CD14-positive monocyte (primary cell): ENCODE measurements around the gene BNC1. TPM values are rescaled to one million over a fixed set of nuclear protein-coding genes. Genes with fewer than 3 reads are reported as not detected.

ENCODE experiments used
- DNase-seq, 3 donors: peaks; one replicate each; pipeline ENCODE4 v3.0.0-alpha.2; 2011 to 2022
- H2AFZ ChIP-seq: 2 replicates; pipeline ENCODE4 v1.6.0; 2012; ENCODE audit warnings: mild to moderate bottlenecking, low read depth, low read length, inconsistent platforms; ENCODE audit not compliant: insufficient read depth, poor library complexity, severe bottlenecking
- H3K27ac ChIP-seq, 2 donors: 1 replicate in 1 of 2; 2 replicates in 1 of 2; pipeline ENCODE4 v1.5.1; 2012 to 2013; ENCODE audit warnings: low read length in 2 of 2, control low read depth in 1 of 2, inconsistent platforms in 1 of 2, low read depth in 1 of 2, mild to moderate bottlenecking in 1 of 2
- H3K27me3 ChIP-seq, 2 donors: one replicate each; pipeline versions ENCODE4 v1.6.0 to v1.6.1; 2011 to 2013; ENCODE audit warnings: low read length in 2 of 2; ENCODE audit not compliant: control insufficient read depth in 2 of 2, insufficient read depth in 2 of 2
- H3K36me3 ChIP-seq, 2 donors: replicated peaks in 1 of 2; 1 replicate in 1 of 2; 2 replicates in 1 of 2; pipeline versions ENCODE4 v1.5.1 to v1.6.1; 2012 to 2013; ENCODE audit warnings: low read length in 2 of 2, control low read depth in 1 of 2, inconsistent platforms in 1 of 2, mild to moderate bottlenecking in 1 of 2; ENCODE audit not compliant: insufficient read depth in 2 of 2, control insufficient read depth in 1 of 2
- H3K4me1 ChIP-seq, 2 donors: 1 replicate in 1 of 2; 2 replicates in 1 of 2; pipeline versions ENCODE4 v1.5.1 to v1.6.1; 2012 to 2013; ENCODE audit warnings: low read length in 2 of 2, control low read depth in 1 of 2, inconsistent platforms in 1 of 2, mild to moderate bottlenecking in 1 of 2, moderate library complexity in 1 of 2; ENCODE audit not compliant: insufficient read depth in 2 of 2, control insufficient read depth in 1 of 2
- H3K4me2 ChIP-seq: replicated peaks from 2 replicates; pipeline ENCODE3; 2012; ENCODE audit warnings: low read length, moderate library complexity, mild to moderate bottlenecking; ENCODE audit not compliant: poor library complexity, severe bottlenecking; ENCODE audit errors: extremely low read depth
- H3K4me3 ChIP-seq, 3 experiments: fragments of 200-600 bp in 1 of 3; sonication (generic) in 1 of 3; replicated peaks in 1 of 3; 1 replicate in 2 of 3; 2 replicates in 1 of 3; pipeline ENCODE4 v1.5.1; 2011 to 2013; ENCODE audit warnings: low read length in 3 of 3, mild to moderate bottlenecking in 3 of 3, control low read depth in 2 of 3, low read depth in 2 of 3, inconsistent platforms in 1 of 3, moderate library complexity in 1 of 3
- H3K79me2 ChIP-seq: 2 replicates; pipeline ENCODE4 v1.6.0; 2012; ENCODE audit warnings: mild to moderate bottlenecking, control low read depth, inconsistent platforms, low read length, moderate library complexity; ENCODE audit not compliant: insufficient read depth
- H3K9ac ChIP-seq: 2 replicates; pipeline ENCODE4 v1.6.0; 2017; ENCODE audit warnings: low read length, mild to moderate bottlenecking; ENCODE audit not compliant: insufficient read depth, poor library complexity, severe bottlenecking
- H3K9me3 ChIP-seq, 2 donors: replicated peaks in 1 of 2; 1 replicate in 1 of 2; 2 replicates in 1 of 2; pipeline versions ENCODE4 v1.5.1 to v1.6.1; 2012 to 2013; ENCODE audit warnings: low read length in 2 of 2, control low read depth in 1 of 2; ENCODE audit not compliant: control insufficient read depth in 1 of 2, insufficient read depth in 1 of 2
- H4K20me1 ChIP-seq: 2 replicates; pipeline ENCODE4 v1.6.0; 2012; ENCODE audit warnings: mild to moderate bottlenecking, low read length, control low read depth, moderate library complexity; ENCODE audit not compliant: insufficient read depth
- H3K27ac Mint-ChIP-seq, 7 donors: one replicate each; pipeline ENCODE4 v1.8.0; 2020; ENCODE audit warnings: mild to moderate bottlenecking in 7 of 7, mixed read lengths in 7 of 7, moderate library complexity in 6 of 7, inconsistent platforms in 2 of 7
- H3K27me3 Mint-ChIP-seq, 3 donors: one replicate each; pipeline ENCODE4 v1.8.0; 2021 to 2022; ENCODE audit warnings: low read depth in 3 of 3, mild to moderate bottlenecking in 3 of 3, mixed read lengths in 3 of 3, moderate library complexity in 3 of 3, inconsistent platforms in 1 of 3
- H3K36me3 Mint-ChIP-seq, 2 donors: one replicate each; pipeline ENCODE4 v1.8.0; 2020; ENCODE audit warnings: mixed read lengths in 2 of 2, inconsistent platforms in 1 of 2, mild to moderate bottlenecking in 1 of 2
- H3K4me1 Mint-ChIP-seq: one replicate; pipeline ENCODE4 v1.8.0; 2020; ENCODE audit warnings: mild to moderate bottlenecking, mixed read lengths
- H3K4me3 Mint-ChIP-seq, 2 donors: one replicate each; pipeline ENCODE4 v1.8.0; 2020; ENCODE audit warnings: mild to moderate bottlenecking in 2 of 2, mixed read lengths in 2 of 2, moderate library complexity in 1 of 2
- H3K9me3 Mint-ChIP-seq, 7 donors: one replicate each; pipeline ENCODE4 v1.8.0; 2020 to 2022; ENCODE audit warnings: mixed read lengths in 7 of 7, mild to moderate bottlenecking in 6 of 7, moderate library complexity in 6 of 7, inconsistent platforms in 2 of 7
- CTCF ChIP-seq: fragments of 200-600 bp; IDR thresholded peaks from one replicate; pipeline ENCODE4 v1.8.0; 2022; ENCODE audit warnings: antibody characterized with exemption, mild to moderate bottlenecking
- WGBS: methylation state at CpG from one replicate; pipeline ENCODE4 v1.1.5; 2013; ENCODE audit warnings: missing lambda C conversion rate; ENCODE audit not compliant: insufficient coverage; 5-methylcytosine and 5-hydroxymethylcytosine counted together
- intact Hi-C, 2 donors: fragments of 100-400 bp; cut with micrococcal nuclease; formaldehyde crosslinking; loops; one replicate each; pipeline versions ENCODE4 v1.15.0 to v1.15.1; 2023
- polyA plus RNA-seq, 3 donors: library from polyadenylated mRNA; depleted of rRNA in 1 of 3; unstranded in 2 of 3; stranded (reverse) in 1 of 3; fragments of 300-500 nt in 2 of 3; fragments of >200 nt in 1 of 3; fragmentation: Illumina TruSeq in 2 of 3; gene quantifications; 1 replicate in 2 of 3; 2 replicates in 1 of 3; pipeline ENCODE4 v1.2.3, GENCODE V29; 2012 to 2021

BNC1 gene
- polyA plus RNA-seq, 3 donors: not detected

- Mint-ChIP-seq H3K27ac (no peak overlapping the region), H3K4me3 (peak overlapping the region in 1 of 2 donors; percentile 27), H3K36me3 (no peaks in the 10 kb centered on the region), H3K4me1 (no peaks in the 10 kb centered on the region), H3K27me3 (peaks cover 42 to 53% (median 51%) of the 10 kb centered on the region in 3 donors), H3K9me3 (peaks cover 0 to 7% (median 1%) of the 10 kb centered on the region in 7 donors)
- Histone ChIP-seq H3K9me3 (no peaks in the 10 kb centered on the region), H3K9ac (no peak overlapping the region), H4K20me1 (no peaks in the 10 kb centered on the region), H3K4me2 (no peak overlapping the region), H3K27ac (no peak overlapping the region), H3K36me3 (no peaks in the 10 kb centered on the region), H3K4me1 (no peaks in the 10 kb centered on the region), H3K27me3 (peaks cover 26 to 44% of the 10 kb centered on the region in 2 donors), H2AFZ (no peak overlapping the region), H3K4me3 (no peak overlapping the region), H3K79me2 (no peaks in the 10 kb centered on the region)
- intact Hi-C loops: no loop called here
- WGBS: no CpG with 5 or more reads among the region's 1 CpG
- TF ChIP-seq CTCF: no peak
- DNase-seq: no peak
Observed at GRCh38 chr15:83289160-83289559, 4.7 kb upstream of the BNC1 start.

GRCh38 chr15:83288381-83288801 is 3.9 kb upstream of the BNC1 start:
- no peaks in the 10 kb centered on the region for H3K79me2 ChIP-seq
- no peak overlapping the region for H3K27ac ChIP-seq
- Mint-ChIP-seq H3K9me3 (peaks cover 0 to 12% (median 3%) of the 10 kb centered on the region in 7 donors), H3K27ac (peak overlapping the region in 2 of 7 donors; percentile 31 to 63), H3K36me3 (peaks cover 3% of the 10 kb centered on the region in 2 donors), H3K4me1 (peaks cover 5% of the 10 kb centered on the region), H3K4me3 (peak overlapping the region in 1 of 2 donors; percentile 27), H3K27me3 (peaks cover 48 to 60% (median 57%) of the 10 kb centered on the region in 3 donors)
- no peak overlapping the region for H3K4me2 ChIP-seq
- WGBS: 96% methylated on average over 6 of the region's 7 CpGs
- peaks cover 0 to 3% of the 10 kb centered on the region in 2 donors for H3K4me1 ChIP-seq
- intact Hi-C loops: no loop called here
- H3K27me3 ChIP-seq: peaks cover 31 to 51% of the 10 kb centered on the region in 2 donors
- peaks cover 0 to under 1% of the 10 kb centered on the region in 2 donors for H3K9me3 ChIP-seq
- no peaks in the 10 kb centered on the region for H3K36me3 ChIP-seq
- no peaks in the 10 kb centered on the region for H4K20me1 ChIP-seq
- no peak overlapping the region for H2AFZ ChIP-seq
- no peak overlapping the region for H3K4me3 ChIP-seq
- H3K9ac ChIP-seq: no peak overlapping the region
- no peak for DNase-seq
- TF ChIP-seq CTCF: no peak
